GM21447 (cell line): ENCODE data around the gene SELENOS.
"Not testable (repeated sequence)": the region's sequence is repeated elsewhere in the genome, so short reads cannot be mapped to it uniquely, and the experiment has no call there.

ENCODE experiments used
- ATAC-seq: cut with Tn5 transposase; IDR thresholded peaks from one replicate; pipeline ENCODE4 v1.9.1; 2021; ENCODE audit not compliant: unreplicated experiment

The SELENOS gene

DNA sequence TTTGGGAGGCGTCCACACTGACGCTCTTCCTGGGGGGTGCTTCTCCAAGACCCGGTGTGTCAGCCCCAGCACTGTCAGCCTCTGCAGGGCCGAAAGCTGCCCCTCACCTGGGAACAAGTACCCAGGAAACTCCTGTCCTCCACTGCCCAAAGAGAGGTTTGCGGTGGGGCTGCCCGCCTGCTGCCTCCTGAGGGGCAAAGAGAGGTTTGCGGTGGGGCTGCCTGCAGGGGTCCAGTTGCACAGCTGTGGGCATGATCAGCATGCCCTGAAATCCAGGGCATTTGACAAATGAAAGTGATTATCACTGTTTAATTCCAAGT, 32.8 kb upstream of the SELENOS start:
- ATAC-seq, result no peak

DNA sequence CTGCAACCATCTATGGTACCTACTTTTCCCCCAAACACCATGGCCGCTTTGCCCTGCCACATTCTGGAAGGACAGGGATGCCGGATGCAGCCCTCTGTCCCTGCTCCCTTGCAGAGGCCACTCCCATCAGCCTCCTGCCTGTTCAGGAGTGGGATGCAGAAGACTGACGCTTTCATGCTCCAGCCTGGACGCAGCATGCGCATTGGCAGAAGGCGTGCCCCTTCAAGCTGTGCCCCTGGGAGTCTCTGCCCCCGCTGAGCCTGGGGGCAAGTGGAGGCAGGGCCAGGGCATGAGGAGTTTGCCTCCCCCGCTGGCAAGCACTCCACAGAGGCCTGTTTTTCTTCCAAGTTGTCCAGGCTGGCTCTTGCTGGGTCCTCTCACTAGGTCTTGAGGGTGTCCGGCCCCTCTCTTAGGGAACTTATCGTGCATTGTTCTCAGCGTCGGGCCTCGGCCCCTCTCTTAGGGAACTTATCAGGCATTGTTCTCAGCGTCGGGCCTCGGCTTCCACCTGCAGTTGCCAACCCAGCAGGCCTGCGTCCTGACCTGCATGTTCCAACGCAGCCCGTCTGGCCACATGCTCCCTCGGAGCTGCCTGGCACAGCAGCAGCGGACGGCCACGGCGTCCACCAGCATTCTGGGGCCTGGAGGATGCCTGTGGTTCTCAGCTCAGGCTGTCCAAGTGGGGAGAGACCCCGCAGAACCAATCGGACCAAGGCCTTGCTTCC, 32.3 kb upstream of the SELENOS start:
- no peak for ATAC-seq

DNA sequence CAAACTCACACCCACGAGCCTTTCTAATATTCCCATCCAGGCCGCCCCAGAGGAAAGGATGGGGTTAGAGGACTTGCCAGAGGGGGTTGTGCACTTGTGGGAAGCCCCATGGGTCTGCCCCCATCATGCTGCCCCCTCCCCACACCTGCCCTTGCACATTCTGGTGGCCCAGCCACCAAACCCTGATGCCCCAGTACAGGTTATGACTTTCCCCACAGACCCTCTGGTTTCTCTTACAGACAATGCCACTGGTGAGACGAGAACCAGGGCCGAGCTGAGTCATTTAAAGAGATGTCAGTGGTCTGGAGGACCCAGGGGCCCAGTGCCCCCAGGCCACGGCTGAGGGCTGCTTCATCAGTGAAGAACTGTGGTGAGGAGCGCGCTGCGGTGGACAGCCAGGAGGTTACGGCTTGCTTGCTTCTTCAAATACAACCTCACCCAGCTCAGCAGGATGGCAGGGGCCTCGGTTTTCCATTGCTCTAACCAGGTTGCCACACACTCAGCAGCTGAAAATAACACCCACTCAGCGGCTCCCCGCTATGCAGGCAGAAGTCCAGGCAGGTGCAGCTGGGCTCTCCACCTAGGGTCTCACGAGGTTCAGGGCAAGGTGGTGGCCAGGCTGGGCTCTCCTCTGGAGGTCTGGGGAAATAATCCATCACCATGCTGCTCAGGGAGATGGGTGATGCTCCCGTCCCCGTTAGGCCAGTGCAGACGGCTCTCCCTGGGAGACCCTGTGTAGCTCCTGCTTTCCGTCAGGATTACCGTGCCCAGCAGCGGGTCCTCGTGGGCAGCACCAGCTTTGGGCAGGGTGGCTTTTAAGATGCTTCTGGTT, 31.5 kb upstream of the SELENOS start:
- no peak for ATAC-seq

DNA sequence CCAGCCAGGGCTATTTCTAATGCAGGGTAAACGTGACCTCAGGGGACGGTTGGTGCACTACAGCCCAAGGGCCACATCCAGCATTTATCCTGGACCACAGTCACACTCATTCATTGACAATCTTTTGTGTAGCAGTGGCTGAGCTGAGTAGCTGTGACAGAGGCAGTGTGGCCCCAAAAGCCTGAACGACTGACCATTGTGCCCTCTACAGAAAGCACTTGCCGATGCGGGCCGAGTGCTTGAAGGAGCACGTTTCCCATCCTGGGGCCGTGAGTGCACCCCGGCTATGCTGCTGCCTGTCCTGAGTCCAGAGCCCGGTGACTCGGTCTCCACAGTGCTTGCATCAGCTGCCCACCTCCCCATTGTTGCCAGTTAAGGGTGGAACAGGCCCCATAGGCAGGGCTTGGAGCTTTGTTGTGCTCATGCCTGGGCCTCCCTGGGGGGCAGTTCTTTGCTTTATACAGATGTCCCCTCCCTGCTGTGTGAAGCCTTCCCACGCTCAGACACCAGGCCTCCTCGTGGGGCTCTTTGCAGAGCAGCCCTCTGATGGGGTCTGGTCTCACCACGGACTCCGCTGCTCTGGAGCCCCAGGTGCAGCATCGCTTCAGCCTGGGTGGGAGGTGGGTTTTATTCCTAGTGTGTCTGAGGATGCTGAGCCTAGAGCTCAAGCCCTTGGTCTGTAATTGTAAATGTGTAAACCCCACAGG, 30.8 kb upstream of the SELENOS start:
- ATAC-seq, result no peak

DNA sequence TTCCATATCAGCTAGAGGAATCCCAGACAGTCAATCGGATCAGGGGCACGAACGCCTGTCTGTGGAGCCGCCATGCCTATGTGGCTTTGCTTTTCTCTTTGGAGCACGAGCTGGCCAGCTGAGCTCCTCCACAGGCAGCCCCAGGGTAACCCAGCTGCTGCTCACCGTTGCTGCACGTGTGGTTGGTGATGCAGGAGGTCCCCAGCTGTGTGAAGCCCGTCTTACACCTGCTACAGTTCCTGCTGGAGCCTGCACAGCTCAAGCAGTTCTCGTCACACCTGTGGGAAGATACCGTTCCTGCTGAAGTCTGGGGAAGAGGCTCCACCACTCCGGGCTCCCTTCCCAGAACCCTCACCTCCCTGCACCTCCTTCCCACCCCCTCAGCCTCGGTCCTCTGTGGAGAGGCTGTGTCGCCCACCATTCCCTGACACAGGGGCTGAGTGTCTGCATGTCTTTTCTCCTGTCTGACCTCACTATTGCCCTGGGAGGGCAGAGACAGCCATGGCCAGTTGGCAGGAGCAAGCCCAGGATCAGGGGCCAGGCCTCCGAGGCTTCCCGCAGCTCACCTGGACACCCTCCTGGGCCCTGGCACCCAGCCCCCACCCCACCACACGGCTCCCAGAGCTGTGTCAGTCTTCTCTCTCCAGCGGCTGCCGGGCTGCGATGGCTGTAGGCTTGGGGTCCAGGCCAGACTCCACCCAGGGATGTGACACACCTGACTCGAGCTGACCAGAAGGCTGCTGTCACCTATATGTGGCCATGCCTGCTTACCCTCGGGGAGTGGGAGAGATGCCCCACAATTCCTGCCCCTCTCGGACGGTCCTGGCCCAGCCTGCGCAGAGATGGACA, 30.0 kb upstream of the SELENOS start:
- no peak for ATAC-seq

DNA sequence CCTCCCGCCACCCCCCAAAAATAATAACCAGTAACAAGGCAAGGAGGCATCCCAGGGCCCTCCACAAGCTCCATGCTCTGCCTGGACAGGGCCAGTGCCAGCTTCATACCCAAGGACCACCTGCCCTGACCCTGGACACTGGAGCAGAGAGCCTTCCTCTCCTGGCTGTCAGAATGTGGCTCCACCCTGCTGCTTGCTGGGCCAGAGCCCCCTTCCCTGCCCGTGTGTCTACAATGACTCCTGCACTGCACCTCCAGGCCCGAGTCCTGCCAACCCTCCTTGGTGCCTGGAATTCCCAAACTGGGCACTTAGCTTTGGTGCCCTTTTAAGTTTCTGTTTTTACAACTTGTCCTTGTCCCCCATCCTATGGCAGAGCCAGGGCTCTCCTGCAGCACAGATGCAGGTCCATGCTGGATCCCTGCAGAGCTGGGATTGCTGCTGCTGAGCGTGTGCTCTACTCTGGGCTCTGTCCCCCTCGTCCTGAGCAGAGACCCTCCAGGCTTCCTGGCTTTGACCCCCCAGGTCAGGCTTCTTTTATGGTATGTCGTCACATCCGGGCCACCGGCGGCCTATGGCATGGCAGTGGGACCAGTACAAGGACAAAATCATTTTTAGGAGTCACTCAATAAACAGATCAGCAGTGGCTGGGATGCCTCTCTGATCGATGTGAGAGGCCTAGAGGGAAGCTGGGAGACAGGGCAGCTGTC, 29.2 kb upstream of the SELENOS start:
- ATAC-seq, result no peak

DNA sequence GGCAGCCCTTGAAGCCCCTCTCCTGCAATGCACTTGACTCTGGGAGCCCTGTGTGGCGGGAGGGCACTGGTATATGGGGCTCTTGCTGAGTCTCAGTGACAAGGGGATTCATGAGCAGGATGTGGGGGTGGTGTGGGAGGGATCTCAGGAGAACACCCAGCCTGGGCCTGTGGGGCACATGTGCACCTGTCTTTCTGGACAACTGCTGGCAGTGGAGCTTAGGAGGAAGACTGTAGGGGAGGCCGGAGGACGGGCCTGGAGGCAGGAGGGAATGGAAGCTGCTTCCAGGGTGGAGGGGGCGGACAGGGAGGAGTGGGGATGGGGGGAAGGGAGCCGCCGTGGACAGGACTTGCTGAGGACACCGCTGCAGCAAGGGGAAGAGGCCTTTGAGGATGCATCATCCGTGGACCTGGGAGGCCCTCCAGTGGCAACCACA, 28.6 kb upstream of the SELENOS start:
- ATAC-seq, result no peak

DNA sequence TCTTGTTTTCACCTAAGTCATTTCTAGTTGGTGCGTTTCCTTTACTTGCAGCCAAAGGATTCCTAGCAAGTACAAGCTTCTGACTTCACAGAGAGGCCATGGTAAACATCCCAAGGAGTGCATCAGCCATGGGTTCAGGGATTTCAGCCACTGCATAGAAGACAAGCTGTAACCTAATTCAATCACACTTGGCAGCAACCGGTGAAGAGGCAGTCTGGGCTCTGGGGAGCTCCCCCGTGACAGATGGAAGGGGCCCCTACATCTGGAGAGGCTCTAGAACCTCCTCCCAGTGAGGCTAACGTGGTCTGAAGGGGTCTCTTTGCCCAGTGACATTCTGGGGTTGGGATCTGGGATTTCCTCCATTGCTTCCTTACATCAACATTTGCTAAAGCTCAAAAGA, 26.1 kb upstream of the SELENOS start:
- no peak for ATAC-seq

DNA sequence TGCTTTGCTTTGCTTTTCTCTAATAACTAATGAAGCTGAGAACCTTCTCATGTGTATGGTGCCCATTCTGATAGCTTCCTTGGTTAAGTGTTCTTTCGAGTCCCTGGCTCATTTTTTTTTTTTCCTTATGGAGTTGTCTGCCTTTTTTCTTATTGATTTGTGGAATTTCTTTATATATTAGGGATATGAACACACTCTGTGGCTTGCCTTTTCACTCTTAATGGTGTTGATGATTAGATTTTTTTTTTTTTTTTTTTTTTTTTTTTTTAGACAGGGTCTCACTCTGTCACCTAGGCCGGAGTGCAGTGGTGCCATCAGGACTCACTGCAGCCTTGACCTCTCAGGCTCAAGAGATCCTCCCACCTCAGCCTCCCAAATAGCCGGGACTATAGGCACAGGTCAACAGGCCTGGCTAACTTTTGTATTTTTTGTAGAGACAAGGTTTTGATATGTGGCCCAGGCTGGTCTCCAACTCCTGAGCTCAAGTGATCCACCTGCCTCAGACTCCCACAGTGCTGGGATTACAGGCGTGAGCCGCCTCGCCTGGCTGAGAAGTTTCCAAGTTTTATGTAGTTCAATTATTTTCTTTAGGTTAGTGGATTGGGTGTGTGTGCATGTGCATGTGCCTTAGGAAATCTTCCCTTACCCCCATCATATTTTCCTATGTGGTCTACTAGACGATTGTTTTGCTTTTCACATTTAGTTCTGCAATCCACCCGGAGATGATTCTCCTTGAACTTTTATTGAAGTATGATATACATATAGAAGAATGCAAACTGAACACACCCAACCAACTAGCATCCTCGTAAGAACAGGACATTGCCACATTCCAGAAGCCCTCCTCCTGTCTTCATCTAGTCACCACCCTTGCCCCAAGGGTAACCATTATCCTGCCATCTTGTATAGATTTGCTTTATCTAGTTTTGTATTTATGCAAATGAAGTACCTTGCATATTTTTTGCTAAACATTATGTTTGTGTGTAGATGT, 19.4 kb upstream of the SELENOS start:
- no peak for ATAC-seq

DNA sequence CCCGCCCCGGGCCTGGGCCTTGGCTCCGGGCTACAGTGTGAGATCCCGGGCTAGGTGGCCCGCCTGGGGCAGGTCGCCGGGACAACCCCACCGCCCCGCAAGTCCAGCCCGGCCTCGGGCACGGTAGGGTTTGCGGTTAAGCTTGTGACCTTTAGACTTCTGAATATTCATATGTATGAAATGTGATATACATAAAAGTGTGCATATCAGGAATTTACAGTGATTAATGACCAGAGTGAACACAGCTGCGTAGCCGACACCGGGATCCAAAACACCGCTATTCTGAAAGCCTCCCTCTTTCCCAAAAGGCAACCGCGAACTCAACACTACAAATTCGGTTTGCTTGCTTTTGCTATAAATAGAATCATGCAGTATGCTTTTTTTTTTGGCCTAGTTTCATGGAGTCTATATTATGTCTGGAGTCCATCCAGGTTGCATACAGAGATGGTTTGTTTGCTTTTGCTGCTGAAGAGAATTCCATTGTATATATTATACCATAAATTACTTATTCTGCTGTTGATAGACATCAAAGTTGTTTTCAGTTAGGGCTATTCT, 18.4 kb upstream of the SELENOS start:
- no peak for ATAC-seq

DNA sequence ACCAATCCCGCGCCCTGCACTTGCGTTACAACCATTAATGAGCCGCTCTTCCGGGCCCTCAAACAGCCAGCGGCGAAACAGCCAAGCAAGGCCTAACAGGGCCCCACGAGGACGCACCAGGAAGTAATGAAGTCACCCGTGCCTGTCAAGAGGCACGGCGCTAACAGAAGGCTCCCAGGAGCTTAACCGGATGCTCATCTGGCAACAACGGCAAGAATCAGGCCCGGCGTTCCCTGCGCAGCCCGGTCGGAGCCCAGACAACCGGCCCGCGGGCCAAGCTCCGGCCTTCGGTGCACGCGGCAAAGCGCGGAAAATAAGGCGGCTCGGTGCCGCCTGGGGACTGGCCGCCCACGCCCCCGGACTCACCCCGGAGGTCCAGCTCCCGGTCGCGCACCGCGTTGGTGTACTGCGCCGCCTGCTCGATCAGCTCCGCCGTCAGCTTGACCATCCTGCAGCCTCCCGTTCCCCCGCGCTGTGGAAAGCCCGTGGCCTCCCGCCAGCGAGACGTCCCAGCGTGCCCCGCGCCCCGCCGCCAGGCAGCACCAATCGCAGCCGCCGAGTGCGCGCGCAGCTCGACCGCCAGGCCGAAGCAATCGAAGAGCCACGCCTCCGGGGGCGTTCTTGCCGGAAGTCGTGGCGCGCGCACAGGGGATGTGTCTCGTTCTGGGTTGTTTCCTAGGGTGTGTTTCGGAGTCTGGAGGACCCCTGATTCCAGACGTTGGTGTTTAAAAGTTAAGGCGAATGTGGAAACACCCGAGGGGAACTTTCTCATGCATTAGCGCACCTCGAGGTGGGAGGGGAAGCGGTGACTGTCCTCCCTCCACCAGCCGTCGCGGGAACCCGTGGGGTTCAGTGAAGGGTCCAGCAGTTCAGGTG, 17.7 kb upstream of the SELENOS start, which contains the start of gene SNRPA1:
Gene SNRPA1, minus strand, starts transcription at position 518 of the 876 bp plus-strand sequence. Its CDS starts 70 bp downstream, at position 448.
- peak; percentile 73 for ATAC-seq

DNA sequence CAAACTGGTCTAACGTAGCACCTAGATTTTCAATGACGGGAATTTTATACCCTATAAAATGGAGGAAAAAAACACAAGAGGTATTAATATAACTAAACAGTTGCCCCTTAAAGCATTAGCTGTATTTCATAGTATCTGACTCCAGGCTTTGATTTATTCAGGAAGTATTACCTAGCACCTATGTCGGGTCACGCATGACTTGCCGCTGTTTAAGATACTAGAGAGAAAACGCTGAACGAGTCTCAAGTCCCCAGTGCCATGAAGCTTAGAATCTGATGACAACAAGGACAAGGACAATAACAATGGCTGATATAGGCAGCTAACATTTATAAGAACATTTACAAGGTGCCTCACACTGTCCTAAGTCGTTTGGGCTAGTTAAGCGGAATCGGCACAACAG, 15.8 kb upstream of the SELENOS start:
- ATAC-seq, result no peak

DNA sequence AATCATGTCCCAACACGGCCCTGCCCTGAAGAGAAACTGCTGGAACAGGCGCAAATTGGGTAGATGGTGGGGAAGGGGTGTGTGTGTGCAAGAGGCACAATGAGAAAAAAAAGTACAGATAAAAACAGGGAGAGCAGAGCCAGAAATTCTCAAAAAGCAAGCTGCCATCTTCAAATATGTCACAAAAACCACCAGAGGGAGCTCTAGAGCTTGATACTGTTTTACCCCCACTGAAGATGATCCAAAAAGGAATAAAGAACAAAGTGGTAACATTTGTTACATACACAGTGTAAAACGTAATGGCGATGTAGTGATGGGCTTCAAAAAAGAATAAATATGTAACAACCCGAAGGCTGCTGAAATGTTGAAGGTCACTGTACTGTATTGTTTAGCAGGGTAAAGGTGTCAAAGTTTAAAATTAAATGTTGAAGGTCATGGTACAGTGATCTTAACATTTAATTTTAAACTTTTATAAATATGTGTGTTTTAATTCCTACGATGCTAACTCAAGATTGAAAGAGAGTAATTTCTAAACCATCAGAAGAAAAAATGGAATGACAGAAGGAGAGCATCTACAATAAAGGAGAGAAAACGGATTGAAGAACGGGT, 11.7 kb upstream of the SELENOS start:
- no peak for ATAC-seq

DNA sequence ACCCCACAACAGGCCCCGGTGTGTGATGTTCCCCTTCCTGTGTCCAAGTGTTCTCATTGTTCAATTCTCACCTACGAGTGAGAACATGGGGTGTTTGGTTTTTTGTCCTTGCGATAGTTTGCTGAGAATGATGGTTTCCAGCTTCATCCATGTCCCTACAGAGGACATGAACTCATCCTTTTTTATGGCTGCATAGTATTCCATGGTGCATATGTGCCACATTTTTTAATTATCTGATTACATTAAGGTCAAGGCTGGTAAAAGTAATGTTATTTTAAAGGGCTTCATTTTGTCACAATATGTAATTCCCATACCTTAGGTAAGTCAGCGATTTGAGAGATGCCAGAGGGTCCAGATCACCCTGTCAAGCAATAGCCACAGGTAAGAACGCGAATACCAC, 10.1 kb upstream of the SELENOS start:
- not testable (repeated sequence) for ATAC-seq

DNA sequence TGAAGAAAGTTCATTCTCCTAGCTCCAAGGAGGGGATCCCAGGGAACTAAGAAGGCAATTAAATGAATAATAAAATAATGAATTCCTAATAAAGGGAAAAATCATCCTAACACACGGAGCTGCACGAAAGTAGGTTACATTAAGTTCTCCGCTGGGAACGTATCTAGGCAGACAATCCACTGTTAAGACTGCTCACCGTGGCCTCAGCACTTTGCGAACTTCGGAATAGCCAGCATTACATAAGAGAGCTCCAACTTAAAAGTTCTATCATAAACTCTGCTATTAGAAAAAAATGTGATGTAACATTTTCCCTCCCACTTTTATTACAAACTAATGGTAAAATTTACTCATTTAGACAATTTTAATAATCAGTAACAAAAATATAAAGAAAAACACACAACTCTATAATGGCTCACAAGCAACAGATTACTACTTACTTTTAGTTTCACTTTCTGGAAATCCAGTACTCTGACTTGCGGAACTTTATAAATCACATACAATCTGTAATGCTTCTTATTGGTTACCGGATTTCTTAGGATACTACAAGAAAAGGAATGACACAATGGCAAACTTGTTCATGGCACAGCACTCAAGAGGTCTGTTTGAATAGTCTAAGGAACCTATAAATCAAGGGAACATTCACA, 9.3 kb upstream of the SELENOS start:
- no peak for ATAC-seq

DNA sequence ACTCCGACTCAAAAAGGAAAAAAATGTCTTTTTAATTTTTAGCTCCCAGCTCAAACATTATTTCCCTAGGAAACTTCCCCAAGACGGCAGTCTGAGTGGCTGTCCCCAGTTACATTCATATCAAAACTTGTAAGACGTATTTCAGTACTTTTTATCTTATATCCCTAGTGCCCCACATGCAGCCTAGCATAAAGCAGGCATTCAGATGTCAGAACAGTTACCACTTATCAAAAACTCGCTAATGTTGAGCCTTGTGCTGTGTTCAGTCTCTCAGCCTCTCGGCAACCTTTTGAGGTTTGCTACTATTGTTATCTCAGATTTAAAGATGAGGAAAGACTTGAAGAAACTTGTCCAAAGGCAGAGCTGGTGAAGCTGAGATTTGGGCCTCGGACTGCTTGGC, 6.6 kb upstream of the SELENOS start:
- ATAC-seq, result no peak

DNA sequence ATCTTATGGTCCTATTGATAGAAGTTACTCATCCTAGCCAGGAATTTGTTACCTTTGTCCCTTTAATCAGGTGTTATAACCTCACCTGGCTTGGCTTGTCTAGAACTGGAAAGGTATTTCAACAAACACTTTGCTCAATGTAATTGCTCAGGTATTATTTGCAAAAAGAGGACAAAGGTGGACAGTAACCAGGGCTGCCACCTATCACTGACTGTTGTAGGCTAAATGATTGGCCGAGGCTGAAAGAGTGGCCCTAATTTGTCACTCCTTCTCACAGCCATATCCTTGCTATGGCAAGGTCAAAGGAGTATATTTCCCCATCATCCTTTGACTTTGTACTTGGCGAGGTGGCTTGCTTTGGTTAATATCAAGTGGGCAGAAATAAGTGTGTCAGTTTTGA, 2.7 kb upstream of the SELENOS start:
- no peak for ATAC-seq
